Measurements from ENCODE around the gene PARPBP. TPM values are rescaled to one million over a fixed set of nuclear protein-coding genes. Genes with fewer than 3 reads are reported as not detected.
"Not testable (repeated sequence)": the region's sequence is repeated elsewhere in the genome, so short reads cannot be mapped to it uniquely, and the experiment has no call there.

Gene PARPBP, protein sequence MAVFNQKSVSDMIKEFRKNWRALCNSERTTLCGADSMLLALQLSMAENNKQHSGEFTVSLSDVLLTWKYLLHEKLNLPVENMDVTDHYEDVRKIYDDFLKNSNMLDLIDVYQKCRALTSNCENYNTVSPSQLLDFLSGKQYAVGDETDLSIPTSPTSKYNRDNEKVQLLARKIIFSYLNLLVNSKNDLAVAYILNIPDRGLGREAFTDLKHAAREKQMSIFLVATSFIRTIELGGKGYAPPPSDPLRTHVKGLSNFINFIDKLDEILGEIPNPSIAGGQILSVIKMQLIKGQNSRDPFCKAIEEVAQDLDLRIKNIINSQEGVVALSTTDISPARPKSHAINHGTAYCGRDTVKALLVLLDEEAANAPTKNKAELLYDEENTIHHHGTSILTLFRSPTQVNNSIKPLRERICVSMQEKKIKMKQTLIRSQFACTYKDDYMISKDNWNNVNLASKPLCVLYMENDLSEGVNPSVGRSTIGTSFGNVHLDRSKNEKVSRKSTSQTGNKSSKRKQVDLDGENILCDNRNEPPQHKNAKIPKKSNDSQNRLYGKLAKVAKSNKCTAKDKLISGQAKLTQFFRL
- 2.3 TPM for total RNA-seq (2013)
- polyA plus RNA-seq (1 to 10 TPM in 2 of 3 donors, under 1 TPM in 1; 0.68 to 1.8 (median 1.6) TPM), polyA minus RNA-seq (0.69 and 0.88 TPM in 2 replicates), total RNA-seq (1.2 to 4.6 (median 2.3) reads per million in 11 experiments)

DNA sequence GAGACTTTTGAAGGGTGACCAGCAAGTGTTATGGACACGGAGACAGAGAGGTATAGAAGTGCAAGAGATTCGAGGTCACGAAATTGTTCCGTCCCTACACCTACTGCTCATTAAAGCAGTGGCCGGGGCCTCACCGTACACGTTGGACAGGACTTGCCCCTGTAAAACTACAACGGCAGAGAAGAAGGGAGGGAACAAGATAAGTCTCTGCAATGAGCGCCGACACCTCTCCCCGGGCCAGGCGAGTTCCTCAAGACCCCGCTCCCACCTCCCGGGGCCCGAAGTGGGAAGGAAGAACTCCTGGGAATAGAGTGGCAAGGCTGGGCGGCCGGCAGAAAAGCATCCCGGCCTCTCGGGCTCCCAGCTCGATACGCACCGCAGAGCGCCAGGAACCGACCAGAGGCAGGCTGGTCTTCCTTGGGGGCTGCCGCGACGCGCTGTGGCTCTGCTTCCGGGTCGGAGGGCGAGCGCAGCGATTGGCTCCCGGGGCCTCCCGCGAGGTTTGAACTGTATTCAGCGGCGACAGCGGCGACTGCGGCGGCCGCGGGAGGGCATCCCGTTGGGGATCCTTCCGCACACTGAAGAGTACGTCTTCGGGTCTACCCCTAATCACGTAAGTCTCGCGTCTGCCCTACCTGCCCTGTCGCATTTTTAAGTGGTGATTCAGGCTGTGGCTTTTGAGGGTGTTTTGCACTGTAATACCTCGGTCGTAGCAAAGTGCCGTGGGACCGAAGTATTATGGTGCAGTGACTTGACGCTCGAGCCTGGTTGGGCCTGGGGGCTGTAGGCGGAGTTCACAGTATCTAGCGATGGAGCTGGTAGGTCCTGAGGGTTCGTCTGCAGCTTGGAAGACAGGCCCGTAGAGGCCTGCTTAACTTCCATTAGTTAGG, at the start of gene PARPBP, which contains the start of gene NUP37:
Gene PARPBP (plus strand): TSS at position 510 of the 890 bp plus-strand sequence. CDS start 3,706 bp downstream, outside the sequence.
Gene NUP37 (minus strand): TSS at position 441 of the 890 bp plus-strand sequence. CDS start 1,596 bp downstream, outside the sequence.
- TF ChIP-seq, protein P1, sequence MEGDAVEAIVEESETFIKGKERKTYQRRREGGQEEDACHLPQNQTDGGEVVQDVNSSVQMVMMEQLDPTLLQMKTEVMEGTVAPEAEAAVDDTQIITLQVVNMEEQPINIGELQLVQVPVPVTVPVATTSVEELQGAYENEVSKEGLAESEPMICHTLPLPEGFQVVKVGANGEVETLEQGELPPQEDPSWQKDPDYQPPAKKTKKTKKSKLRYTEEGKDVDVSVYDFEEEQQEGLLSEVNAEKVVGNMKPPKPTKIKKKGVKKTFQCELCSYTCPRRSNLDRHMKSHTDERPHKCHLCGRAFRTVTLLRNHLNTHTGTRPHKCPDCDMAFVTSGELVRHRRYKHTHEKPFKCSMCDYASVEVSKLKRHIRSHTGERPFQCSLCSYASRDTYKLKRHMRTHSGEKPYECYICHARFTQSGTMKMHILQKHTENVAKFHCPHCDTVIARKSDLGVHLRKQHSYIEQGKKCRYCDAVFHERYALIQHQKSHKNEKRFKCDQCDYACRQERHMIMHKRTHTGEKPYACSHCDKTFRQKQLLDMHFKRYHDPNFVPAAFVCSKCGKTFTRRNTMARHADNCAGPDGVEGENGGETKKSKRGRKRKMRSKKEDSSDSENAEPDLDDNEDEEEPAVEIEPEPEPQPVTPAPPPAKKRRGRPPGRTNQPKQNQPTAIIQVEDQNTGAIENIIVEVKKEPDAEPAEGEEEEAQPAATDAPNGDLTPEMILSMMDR (IDR thresholded peaks at IDR 0.05) = no peak
- H3K4me1 ChIP-seq (ENCODE audit: control insufficient read depth in 1 of 2, insufficient read depth in 2 of 2, low read length in 2 of 2) = peaks cover 21 to 26% of the 10 kb centered on the region in 2 donors
- peak within 1 kb of the TSS; percentile 92 for H3K4me2 ChIP-seq (replicated peaks; ENCODE audit: extremely low read depth, low read length, poor library complexity, severe bottlenecking)
- no peaks in the 10 kb centered on the region for H3K9me3 ChIP-seq (replicated peaks in 1 of 2; ENCODE audit: control insufficient read depth in 1 of 2, insufficient read depth in 1 of 2, low read length in 2 of 2)
- Mint-ChIP-seq H3K27me3 (ENCODE audit: low read depth in 3 of 3) (no peaks in the 10 kb centered on the region), H3K27ac (peak within 1 kb of the TSS; percentile 85 to 96 (median 94)), H3K4me1 (peaks cover 19% of the 10 kb centered on the region), H3K36me3 (peaks cover 22 to 24% of the 10 kb centered on the region in 2 donors), H3K4me3 (peak within 1 kb of the TSS; percentile 91), H3K9me3 (no peaks in the 10 kb centered on the region)
- H3K27ac ChIP-seq (ENCODE audit: low read depth in 1 of 2, low read length in 2 of 2) = peak within 1 kb of the TSS; percentile 72 to 89
- H3K36me3 ChIP-seq (replicated peaks in 1 of 2; ENCODE audit: control insufficient read depth in 1 of 2, insufficient read depth in 2 of 2, low read length in 2 of 2) = peaks cover 9 to 30% of the 10 kb centered on the region in 2 donors
- no peaks in the 10 kb centered on the region for H4K20me1 ChIP-seq (ENCODE audit: insufficient read depth, low read length)
- DNase-seq = peak; percentile 81 to 83 (median 82)
- peaks cover 47% of the 10 kb centered on the region for H3K79me2 ChIP-seq (ENCODE audit: insufficient read depth, low read length)
- 0% methylated on average over 50 of the region's 62 CpGs for WGBS (ENCODE audit: insufficient coverage)
- H3K4me3 ChIP-seq (replicated peaks in 1 of 3; ENCODE audit: low read depth in 2 of 3, low read length in 3 of 3) = peak within 1 kb of the TSS; percentile 81 to 91 (median 84)
- intact Hi-C loops (cut with micrococcal nuclease) = loop anchor here (5.0 kb wide), 1 partner anchor 58 kb away; the partner anchor contains the start of gene WASHC3 (in 2 of the 2)
- H2AFZ ChIP-seq (ENCODE audit: insufficient read depth, low read depth, low read length, poor library complexity, severe bottlenecking) = peak within 1 kb of the TSS; percentile 92
- peak within 1 kb of the TSS; percentile 85 for H3K9ac ChIP-seq (ENCODE audit: insufficient read depth, low read length, poor library complexity, severe bottlenecking)
- no peaks in the 10 kb centered on the region for H3K27me3 ChIP-seq (ENCODE audit: control insufficient read depth in 2 of 2, insufficient read depth in 2 of 2, low read length in 2 of 2)

DNA sequence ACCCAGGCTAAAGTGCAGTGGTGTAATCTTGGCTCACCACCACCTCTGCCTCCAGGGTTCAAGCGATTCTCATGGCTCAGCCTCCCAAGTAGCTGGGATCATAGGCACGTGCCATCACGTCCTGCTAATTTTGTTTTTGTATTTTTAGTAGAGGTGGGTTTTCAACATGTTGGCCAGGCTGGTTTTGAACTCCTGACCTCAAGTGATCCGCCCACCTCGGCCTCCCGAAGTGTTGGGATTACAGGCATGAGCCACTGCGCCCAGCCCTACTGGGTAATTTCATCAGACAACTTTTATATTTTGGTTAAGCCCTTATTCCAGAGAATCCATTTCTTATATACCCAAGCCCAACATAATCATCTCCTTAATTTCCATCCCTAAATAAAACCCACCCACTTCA, 47.9 kb upstream of the PARPBP start:
- H3K4me3 Mint-ChIP-seq; DNase-seq; H2AFZ ChIP-seq (ENCODE audit: insufficient read depth, low read depth, low read length, poor library complexity, severe bottlenecking); H3K27ac Mint-ChIP-seq; H3K27me3 Mint-ChIP-seq (ENCODE audit: low read depth in 3 of 3); intact Hi-C loops (cut with micrococcal nuclease); H3K4me1 ChIP-seq (ENCODE audit: control insufficient read depth in 1 of 2, insufficient read depth in 2 of 2, low read length in 2 of 2); H3K4me3 ChIP-seq (replicated peaks in 1 of 3; ENCODE audit: low read depth in 2 of 3, low read length in 3 of 3); H3K27me3 ChIP-seq (ENCODE audit: control insufficient read depth in 2 of 2, insufficient read depth in 2 of 2, low read length in 2 of 2); H3K9me3 Mint-ChIP-seq; H3K27ac ChIP-seq (ENCODE audit: low read depth in 1 of 2, low read length in 2 of 2); H3K4me1 Mint-ChIP-seq; H3K4me2 ChIP-seq (replicated peaks; ENCODE audit: extremely low read depth, low read length, poor library complexity, severe bottlenecking); H4K20me1 ChIP-seq (ENCODE audit: insufficient read depth, low read length); H3K9me3 ChIP-seq (replicated peaks in 1 of 2; ENCODE audit: control insufficient read depth in 1 of 2, insufficient read depth in 1 of 2, low read length in 2 of 2); H3K9ac ChIP-seq (ENCODE audit: insufficient read depth, low read length, poor library complexity, severe bottlenecking); H3K79me2 ChIP-seq (ENCODE audit: insufficient read depth, low read length): not testable (repeated sequence)
- WGBS (ENCODE audit: insufficient coverage) = 94% methylated on average over 3 of the region's 7 CpGs
- H3K36me3 ChIP-seq (replicated peaks in 1 of 2; ENCODE audit: control insufficient read depth in 1 of 2, insufficient read depth in 2 of 2, low read length in 2 of 2) = peaks cover 21 to 40% of the 10 kb centered on the region in 2 donors
- peaks cover 33 to 38% of the 10 kb centered on the region in 2 donors for H3K36me3 Mint-ChIP-seq
